BE2C (cell line): ENCODE data around the gene DDX28.

ENCODE experiments used
- DNase-seq: peaks from one replicate; pipeline ENCODE4 v3.0.0-alpha.2; 2020
- H3K27me3 ChIP-seq: fragments of 250-450 bp; sonication (Bioruptor Pico); 2 replicates; pipeline ENCODE4 v1.5.1; 2020; ENCODE audit warnings: mild to moderate bottlenecking
- H3K36me3 ChIP-seq: fragments of 250-450 bp; sonication (Bioruptor Pico); 2 replicates; pipeline ENCODE4 v1.5.1; 2020; ENCODE audit warnings: mild to moderate bottlenecking
- H3K4me1 ChIP-seq: fragments of 250-450 bp; sonication (Bioruptor Pico); 2 replicates; pipeline ENCODE4 v1.5.1; 2020
- H3K4me3 ChIP-seq: 2 replicates; pipeline ENCODE4 v1.5.1; 2011; ENCODE audit warnings: low read depth, low read length
- H3K9me3 ChIP-seq: fragments of 250-450 bp; sonication (Bioruptor Pico); 2 replicates; pipeline ENCODE4 v1.5.1; 2020
- TF ChIP-seq, protein P1 (sequence below): IDR thresholded peaks from 2 replicates; pipeline ENCODE4 v1.5.1; 2012; ENCODE audit warnings: mild to moderate bottlenecking, low read depth, low read length

DDX28 gene

GRCh38 chr16:67971111-67971510, 51.9 kb downstream of the DDX28 start:
- Histone ChIP-seq H3K36me3 (no peaks in the 10 kb centered on the region), H3K4me3 (no peak overlapping the region), H3K4me1 (no peaks in the 10 kb centered on the region; the same call in 1 of the 2 replicates), H3K9me3 (no peaks in the 10 kb centered on the region), H3K27me3 (no peaks in the 10 kb centered on the region)
- TF ChIP-seq, protein P1, sequence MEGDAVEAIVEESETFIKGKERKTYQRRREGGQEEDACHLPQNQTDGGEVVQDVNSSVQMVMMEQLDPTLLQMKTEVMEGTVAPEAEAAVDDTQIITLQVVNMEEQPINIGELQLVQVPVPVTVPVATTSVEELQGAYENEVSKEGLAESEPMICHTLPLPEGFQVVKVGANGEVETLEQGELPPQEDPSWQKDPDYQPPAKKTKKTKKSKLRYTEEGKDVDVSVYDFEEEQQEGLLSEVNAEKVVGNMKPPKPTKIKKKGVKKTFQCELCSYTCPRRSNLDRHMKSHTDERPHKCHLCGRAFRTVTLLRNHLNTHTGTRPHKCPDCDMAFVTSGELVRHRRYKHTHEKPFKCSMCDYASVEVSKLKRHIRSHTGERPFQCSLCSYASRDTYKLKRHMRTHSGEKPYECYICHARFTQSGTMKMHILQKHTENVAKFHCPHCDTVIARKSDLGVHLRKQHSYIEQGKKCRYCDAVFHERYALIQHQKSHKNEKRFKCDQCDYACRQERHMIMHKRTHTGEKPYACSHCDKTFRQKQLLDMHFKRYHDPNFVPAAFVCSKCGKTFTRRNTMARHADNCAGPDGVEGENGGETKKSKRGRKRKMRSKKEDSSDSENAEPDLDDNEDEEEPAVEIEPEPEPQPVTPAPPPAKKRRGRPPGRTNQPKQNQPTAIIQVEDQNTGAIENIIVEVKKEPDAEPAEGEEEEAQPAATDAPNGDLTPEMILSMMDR: no peak
- DNase-seq: no peak
